ENCODE measurements around the gene LAMTOR2. TPM values are rescaled to one million over a fixed set of nuclear protein-coding genes. Genes with fewer than 3 reads are reported as not detected.

Gene LAMTOR2
- total and polyA plus RNA-seq, 4 donors = 71.2 to 143 (median 103) TPM

DNA sequence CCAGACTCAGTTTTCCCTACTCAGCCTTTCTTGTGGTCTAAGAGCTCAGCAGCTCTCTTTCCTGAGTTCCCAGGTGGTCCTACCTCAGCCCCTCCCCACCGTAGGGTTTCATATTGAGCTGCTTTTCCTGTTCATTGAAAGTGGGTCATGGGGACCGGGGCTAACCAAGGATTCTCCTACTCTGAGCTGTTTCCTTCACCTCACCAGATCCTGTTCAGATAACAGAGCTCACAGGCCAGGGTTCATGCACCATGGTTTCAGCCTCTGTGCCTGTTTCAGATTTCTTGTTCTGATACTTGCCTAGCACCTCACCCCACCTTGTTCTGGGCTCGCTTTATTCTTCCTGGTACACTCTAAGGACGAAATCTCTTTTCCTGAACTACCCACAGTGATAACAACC is 9.5 kb upstream of the LAMTOR2 start:
- DNase-seq (no peak), ATAC-seq (ENCODE audit: insufficient read depth, low FRiP score) (no peak)
- H3K36me3 ChIP-seq (ENCODE audit: control insufficient read depth in 4 of 4, insufficient read depth in 4 of 4, low read length in 4 of 4) = peaks cover 12 to 33% (median 24%) of the 10 kb centered on the region in 4 donors
- peaks cover 0 to 4% (median 0%) of the 10 kb centered on the region in 5 donors for H3K4me1 ChIP-seq (ENCODE audit: control insufficient read depth in 5 of 5, insufficient read depth in 5 of 5, low read length in 5 of 5)
- TF ChIP-seq, protein P1, sequence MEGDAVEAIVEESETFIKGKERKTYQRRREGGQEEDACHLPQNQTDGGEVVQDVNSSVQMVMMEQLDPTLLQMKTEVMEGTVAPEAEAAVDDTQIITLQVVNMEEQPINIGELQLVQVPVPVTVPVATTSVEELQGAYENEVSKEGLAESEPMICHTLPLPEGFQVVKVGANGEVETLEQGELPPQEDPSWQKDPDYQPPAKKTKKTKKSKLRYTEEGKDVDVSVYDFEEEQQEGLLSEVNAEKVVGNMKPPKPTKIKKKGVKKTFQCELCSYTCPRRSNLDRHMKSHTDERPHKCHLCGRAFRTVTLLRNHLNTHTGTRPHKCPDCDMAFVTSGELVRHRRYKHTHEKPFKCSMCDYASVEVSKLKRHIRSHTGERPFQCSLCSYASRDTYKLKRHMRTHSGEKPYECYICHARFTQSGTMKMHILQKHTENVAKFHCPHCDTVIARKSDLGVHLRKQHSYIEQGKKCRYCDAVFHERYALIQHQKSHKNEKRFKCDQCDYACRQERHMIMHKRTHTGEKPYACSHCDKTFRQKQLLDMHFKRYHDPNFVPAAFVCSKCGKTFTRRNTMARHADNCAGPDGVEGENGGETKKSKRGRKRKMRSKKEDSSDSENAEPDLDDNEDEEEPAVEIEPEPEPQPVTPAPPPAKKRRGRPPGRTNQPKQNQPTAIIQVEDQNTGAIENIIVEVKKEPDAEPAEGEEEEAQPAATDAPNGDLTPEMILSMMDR (IDR thresholded peaks at IDR 0.05; ENCODE audit: control extremely low read depth, extremely low read depth) = no peak
- no peaks in the 10 kb centered on the region for H3K27me3 ChIP-seq (ENCODE audit: control insufficient read depth in 3 of 3, insufficient read depth in 3 of 3, low read length in 2 of 3)
- no peak overlapping the region for H3K4me3 ChIP-seq
- H3K9ac ChIP-seq (ENCODE audit: insufficient read depth in 1 of 2, low read length in 2 of 2) = no peak overlapping the region
- H3K9me3 ChIP-seq (ENCODE audit: control insufficient read depth in 4 of 4, insufficient read depth in 3 of 4, low read length in 3 of 4) = no peaks in the 10 kb centered on the region
- 87% methylated on average over 4 of the region's 4 CpGs for WGBS, 2 donors
- H3K27ac ChIP-seq (ENCODE audit: low read depth in 1 of 2, low read length in 1 of 2) = no peak overlapping the region

DNA sequence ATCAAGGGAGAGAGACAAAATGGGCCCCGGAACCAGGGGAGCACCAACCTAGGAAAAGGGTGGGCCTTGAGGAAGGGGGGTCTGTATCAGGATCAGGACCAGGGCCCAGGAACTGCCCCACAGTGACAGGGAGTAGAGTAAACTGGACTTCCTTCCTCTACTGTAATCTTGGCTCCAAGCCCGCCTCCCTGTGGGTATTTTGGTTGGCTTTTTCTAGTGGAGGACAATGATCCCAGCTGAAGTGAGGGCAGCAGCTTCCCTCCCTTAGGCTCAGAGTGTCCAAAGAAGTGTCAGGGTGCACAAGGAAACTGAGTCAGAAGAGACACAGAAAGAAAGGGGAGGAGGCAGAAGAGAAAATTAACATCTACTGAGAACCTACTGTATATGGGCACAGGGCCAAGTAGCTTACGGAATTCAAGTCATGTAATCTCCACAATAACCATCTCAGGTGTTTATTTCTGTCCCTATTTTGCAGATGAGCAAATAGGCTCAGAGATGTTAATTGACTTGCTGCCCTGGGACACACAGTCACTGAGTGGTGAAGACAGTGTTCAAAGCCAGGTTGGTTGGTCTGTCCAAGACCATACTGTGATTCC is 5.8 kb upstream of the LAMTOR2 start:
- Histone ChIP-seq H3K36me3 (ENCODE audit: control insufficient read depth in 4 of 4, insufficient read depth in 4 of 4, low read length in 4 of 4) (peaks cover 3 to 20% (median 12%) of the 10 kb centered on the region in 4 donors), H3K9me3 (ENCODE audit: control insufficient read depth in 4 of 4, insufficient read depth in 3 of 4, low read length in 3 of 4) (no peaks in the 10 kb centered on the region), H3K4me3 (no peak overlapping the region), H3K9ac (ENCODE audit: insufficient read depth in 1 of 2, low read length in 2 of 2) (no peak overlapping the region), H3K4me1 (ENCODE audit: control insufficient read depth in 5 of 5, insufficient read depth in 5 of 5, low read length in 5 of 5) (peaks cover 0 to 5% (median 4%) of the 10 kb centered on the region in 5 donors), H3K27me3 (ENCODE audit: control insufficient read depth in 3 of 3, insufficient read depth in 3 of 3, low read length in 2 of 3) (no peaks in the 10 kb centered on the region), H3K27ac (ENCODE audit: low read depth in 1 of 2, low read length in 1 of 2) (no peak overlapping the region)
- DNase-seq = no peak
- WGBS, 2 donors = 62 to 63% methylated on average over 3 of the region's 3 CpGs
- ATAC-seq (ENCODE audit: insufficient read depth, low FRiP score) = no peak
- TF ChIP-seq, protein P1 (IDR thresholded peaks at IDR 0.05; ENCODE audit: control extremely low read depth, extremely low read depth) = no peak

DNA sequence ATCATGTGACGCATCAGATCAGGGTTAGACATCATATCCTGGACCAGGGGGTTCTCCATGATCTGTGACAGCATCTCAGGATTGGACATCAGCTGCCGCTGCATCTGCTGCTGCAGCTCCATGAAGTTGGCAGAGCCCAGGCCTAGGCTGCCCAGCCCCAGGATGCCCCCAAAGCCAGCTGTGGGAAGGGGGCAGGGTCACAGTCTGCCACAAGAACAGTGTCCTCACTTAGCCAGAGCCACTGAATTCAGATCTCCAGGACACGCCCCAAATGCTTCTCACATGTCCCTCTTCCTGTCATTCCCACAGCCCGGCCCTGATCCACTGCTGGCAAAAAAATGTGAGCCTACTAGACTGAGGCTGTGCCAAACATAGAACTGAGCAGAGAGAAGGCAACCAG is 4.2 kb upstream of the LAMTOR2 start:
- TF ChIP-seq, protein P1 (IDR thresholded peaks at IDR 0.05; ENCODE audit: control extremely low read depth, extremely low read depth) = no peak
- ATAC-seq (ENCODE audit: insufficient read depth, low FRiP score) (no peak), DNase-seq (no peak)
- H3K36me3 ChIP-seq (ENCODE audit: control insufficient read depth in 4 of 4, insufficient read depth in 4 of 4, low read length in 4 of 4) = peaks cover 3 to 18% (median 9%) of the 10 kb centered on the region in 4 donors
- no peak overlapping the region for H3K9ac ChIP-seq (ENCODE audit: insufficient read depth in 1 of 2, low read length in 2 of 2)
- H3K4me3 ChIP-seq = no peak overlapping the region
- no peaks in the 10 kb centered on the region for H3K9me3 ChIP-seq (ENCODE audit: control insufficient read depth in 4 of 4, insufficient read depth in 3 of 4, low read length in 3 of 4)
- no peak overlapping the region for H3K27ac ChIP-seq (ENCODE audit: low read depth in 1 of 2, low read length in 1 of 2)
- 76 to 87% methylated on average over 4 of the region's 4 CpGs for WGBS, 2 donors
- peaks cover under 1 to 6% (median 5%) of the 10 kb centered on the region in 5 donors for H3K4me1 ChIP-seq (ENCODE audit: control insufficient read depth in 5 of 5, insufficient read depth in 5 of 5, low read length in 5 of 5)
- no peaks in the 10 kb centered on the region for H3K27me3 ChIP-seq (ENCODE audit: control insufficient read depth in 3 of 3, insufficient read depth in 3 of 3, low read length in 2 of 3)

Data from lung (tissue), 12 donors.